CD4-positive, alpha-beta T cell treated with Interleukin-15 for 4 hours (primary cell): ENCODE measurements around the gene AP4E1.
"Not testable (repeated sequence)": the region's sequence is repeated elsewhere in the genome, so short reads cannot be mapped to it uniquely, and the experiment has no call there.

Experiments used
- DNase-seq: peaks from one replicate; pipeline ENCODE4 v3.0.0-alpha.2; 2020; ENCODE audit warnings: low spot score

Gene AP4E1

DNA sequence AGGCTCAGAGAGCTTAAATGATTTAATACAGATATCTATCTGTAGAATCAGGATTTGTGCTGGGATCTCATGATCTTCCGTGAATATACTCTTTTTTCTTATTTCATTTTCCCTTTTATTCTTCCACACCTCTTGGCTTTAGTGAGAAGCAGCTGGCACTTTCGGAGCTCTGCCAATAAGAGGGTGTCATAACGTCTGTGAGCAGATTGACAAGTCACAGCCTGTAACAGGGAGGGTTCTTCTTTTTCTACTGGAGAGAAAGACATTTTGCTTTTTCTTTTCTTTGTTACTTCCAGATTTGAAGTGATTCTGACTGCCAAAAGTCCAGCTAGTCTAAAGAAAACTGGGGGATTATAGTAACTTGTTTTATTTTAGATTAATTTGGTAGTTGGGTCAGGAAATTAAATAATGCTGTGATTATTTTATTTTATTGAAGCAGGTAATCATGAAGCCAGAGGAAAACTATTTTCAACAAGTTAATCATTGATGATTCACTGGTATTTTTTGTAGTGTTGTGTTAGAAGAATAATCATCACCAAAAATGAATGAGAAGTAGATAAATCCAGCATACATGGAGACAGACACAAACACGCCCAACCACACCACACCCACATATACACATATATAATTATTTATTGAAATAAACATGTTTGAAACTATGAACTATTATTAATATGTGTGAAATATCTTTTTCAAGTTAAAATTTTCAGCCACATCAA lies 116.4 kb downstream of the AP4E1 start:
- DNase-seq: no peak

DNA sequence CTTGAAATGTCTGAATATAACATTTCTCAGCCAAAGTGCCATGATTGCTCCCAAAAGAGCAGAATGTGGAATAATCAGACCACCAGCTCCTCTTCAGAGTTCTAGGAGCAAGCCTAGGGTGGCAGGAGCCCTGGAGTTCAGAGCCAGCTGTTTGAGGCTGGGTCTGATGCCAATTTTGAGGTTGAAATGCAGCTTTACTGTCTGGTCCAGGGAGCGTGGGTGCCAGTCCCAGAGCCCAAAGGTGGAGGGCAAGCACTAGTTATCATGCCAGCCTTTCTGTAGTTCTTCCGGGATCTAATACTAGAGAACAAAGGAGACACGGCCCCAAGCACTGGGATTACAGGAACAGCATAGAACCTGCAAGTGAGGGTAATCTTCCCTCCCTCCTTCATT lies 117.0 kb downstream of the AP4E1 start:
- DNase-seq: no peak

DNA sequence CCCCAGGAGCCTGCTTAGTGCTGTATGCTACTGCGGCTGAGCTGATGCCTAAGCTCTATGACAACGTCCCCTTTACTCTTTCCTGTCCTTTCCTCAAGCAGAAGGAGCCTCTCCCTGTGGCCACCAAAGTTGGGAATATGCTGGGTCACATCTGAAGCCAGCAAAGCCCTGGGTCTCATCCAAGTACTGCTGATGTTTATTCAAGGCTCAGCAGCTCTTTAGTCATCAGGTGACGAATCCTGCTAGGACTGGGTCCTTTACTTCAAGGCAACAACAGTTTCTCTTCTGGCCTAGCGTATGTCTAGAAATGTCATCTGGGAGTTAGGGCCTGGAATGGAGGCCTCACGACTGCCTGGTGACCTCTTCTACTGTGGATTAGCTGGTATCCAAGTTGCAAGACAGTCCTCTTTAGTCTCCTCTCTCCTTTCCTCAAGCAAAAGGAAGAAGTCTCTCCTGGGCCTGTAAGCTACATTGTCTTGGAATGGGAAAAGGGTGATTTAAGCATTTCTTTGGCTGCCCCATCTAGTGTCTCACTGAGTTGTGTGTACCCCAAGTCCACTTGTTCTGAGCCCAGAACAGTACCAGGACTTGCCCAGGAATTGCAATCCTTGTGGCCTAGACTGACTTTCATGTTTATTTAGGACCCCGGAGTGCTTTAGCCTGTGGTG lies 122.3 kb downstream of the AP4E1 start:
- DNase-seq: no peak

DNA sequence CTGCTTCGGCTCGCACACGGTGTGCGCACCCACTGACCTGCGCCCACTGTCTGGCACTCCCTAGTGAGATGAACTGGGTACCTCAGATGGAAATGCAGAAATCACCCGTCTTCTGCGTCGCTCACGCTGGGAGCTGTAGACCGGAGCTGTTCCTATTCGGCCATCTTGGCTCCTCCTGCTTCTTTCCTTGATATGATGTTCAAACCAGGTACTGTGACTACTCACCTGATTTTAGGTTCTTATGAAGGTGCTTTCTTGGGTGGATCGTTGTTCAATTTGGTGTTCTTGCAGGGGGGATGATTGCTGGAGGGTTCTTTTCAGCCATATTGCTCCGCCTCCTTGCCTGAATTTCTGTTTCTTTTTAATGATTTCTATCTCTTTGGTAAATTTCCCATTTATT lies 129.0 kb downstream of the AP4E1 start:
- DNase-seq: not testable (repeated sequence)

DNA sequence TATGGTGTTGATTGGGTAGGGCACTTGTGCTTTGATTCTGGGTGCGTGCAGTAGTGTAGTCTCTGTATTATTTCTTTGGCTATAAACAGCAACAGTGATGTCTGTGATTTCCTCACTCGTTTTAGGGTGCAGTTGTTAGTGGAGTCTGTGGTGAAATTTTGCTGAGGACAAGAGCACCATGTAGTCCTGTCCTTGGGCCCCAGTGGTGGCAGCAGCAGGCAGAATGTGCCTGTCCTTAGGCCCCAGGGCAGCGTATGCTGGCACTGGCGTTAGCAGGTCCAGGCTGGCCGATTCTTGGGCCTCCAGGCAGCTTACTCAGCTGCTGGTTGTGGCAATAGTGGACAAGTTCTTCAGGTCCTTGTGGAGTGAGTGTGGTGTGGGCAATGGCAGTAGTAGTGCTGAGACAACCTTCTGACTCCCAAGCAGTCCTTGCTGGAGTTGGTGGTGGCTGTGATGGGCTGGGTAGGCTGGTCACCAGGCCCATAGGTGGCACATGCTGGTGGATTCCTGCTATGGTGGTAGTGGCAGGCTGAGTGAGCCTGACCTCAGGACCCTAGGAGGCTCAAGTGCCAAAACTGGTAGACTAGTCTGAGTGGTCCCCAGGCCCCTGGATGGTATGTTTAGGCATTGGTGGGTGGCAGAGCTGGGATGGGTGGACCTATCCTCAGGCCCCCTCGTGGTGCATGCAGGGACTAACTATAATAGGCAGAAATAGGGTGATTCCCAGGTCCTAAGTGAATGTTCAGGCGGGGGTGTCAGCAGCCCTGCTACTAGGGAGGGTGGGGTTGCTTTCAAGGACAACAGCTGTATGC lies 129.9 kb downstream of the AP4E1 start:
- no peak for DNase-seq

DNA sequence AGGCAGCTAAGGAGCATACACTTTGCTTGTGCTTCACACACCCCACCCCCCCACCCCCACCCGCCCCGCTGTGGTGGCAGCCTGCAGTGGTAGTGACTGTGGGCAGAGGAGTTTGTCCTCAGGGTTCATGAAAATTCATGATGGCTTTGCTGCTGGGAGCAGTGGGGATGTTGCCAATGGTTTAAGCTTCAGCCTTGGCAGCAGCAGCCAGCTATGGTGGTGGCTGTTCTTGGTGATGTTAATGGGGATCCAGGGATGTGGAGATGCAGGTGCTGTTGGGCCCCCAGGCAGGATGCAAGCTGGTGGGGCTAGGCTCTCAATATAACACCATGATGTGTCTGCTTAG lies 130.5 kb downstream of the AP4E1 start:
- no peak for DNase-seq

DNA sequence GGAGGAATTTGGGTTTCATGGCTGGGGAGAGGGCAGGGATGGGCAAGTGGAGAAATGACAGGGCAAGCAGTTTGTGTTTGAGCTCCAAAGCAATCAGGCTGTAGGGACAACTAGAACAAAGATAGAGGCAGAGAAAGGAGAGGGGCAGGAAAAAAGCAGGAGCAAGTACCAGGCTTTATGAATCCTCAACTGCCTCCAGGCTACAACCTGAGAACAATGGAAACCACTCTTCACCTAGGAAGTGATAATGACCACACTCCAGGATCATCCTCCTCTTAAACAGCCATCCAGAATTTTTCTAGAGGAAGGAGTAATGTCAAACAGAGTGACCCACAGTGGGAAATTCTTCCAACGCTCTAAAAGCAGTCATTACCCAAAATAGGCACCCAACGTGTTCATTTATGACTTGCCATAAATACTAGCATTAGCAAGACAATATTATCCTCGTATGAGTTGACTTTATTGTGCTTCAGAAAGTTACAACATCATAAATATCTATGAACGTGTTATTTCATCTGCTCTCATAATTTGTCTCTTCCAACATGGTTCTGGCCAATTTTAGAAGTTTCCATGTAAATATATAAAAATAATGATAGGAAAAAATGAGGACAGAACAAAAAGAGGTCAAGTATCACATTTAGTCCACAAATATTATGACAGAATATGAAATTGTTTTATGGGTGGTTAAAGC lies 135.7 kb downstream of the AP4E1 start:
- no peak for DNase-seq

DNA sequence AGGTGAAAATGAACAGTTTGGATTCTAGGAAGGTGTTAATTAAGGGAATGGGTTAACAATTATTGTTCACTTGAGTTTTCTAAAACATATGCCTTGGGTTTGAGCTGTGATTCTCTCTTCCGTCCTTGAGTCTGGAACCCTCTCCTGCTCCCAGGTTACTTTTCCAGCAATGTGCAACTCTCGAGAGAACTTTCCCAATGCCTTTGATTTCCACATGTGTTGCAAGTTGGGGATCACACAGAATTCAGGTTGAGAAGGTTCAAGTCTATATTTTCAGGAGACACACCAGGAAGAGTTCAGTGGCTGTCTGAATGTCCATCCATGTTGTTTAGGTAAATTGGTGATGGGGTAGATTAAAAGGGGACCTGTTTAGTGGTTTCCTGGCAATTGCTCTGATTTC lies 137.5 kb downstream of the AP4E1 start:
- DNase-seq: no peak

DNA sequence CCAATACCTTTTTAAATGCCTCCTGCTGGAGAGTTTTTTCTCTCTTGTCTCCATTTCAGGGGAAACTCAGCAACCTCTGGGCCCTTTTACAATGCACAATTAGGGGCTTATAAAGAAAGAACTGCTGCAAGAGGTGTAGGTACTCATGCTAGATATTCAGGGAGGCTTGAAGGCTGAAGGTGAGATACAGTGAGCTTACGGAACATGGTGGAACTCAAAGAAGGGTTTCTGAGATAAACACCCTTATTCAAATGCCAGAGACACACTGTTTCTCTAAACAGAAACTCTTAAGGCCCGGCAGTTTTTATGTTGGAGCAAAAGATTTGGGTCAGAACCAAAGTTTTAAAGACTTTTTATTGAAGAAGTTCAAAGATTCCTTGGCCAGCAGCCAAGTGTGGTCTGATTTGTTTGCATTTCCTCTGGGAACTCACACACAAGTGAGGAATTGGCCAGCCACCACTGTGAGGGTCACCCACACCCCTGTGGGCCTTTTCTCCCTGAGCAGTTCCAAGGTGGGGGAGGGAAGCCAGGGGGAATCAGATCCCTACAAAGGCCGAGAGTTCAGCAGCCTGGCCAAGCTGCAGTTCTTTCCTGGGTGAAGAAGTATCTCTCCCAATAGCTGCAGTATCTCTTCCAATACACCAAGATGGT lies 138.4 kb downstream of the AP4E1 start:
- no peak for DNase-seq

DNA sequence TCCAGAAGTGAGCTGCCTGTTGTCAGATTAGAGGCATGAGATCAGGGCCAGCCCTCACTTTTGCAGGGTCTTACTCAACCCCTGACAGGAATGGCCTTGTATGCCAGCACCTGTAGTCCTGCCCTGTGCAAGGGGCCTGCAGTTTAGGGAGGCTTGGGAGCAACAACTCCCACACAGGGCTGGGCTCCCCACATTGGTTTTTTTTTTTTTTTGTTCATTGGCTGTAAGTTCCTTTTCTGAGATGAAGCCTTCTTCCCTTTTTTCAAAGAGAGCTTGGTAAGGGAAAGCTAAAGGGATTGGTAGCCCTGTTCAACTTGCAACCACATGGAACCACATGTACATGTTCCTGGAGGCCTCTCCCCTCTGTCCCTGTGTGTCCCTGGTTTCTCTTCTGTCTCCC lies 139.8 kb downstream of the AP4E1 start:
- no peak for DNase-seq

DNA sequence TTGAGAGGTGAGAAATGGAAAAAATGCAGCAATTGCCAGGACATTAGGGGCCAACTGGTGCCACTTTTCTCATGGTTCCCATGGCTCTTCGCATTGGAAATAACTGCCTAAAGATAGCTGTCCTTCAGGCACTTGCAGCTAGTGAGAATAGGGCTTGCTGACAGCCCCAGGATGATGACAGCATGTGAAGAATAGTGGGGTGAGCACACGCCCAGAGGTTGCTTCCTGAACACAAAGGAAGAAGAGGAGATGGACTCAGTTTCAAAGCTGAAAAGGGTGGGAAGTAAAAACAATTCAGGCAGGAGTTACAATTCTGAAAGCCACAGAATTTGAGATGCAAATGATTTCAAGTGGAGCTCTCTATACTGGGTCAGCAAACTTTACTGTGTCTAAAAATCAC lies 140.6 kb downstream of the AP4E1 start:
- DNase-seq: no peak

DNA sequence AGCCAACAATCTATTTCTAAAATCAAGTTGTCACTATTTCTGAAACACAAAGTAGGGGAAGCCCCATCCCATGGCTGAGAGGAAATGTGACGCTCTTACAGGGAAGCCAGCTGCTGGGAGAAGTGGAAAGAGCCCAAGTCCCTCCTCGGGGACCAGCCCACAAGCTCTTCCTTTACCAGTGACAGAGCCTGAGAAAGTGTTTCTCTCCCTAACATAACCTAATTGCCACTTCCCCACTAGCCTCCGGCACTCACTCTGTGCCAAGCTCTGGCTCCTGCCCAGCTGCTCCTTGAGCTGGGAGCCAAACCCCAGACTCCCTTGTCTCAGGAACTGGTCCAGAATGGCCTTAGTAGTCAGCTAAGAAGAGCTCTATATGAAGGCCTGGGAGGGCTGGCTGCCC lies 143.3 kb downstream of the AP4E1 start:
- no peak for DNase-seq

DNA sequence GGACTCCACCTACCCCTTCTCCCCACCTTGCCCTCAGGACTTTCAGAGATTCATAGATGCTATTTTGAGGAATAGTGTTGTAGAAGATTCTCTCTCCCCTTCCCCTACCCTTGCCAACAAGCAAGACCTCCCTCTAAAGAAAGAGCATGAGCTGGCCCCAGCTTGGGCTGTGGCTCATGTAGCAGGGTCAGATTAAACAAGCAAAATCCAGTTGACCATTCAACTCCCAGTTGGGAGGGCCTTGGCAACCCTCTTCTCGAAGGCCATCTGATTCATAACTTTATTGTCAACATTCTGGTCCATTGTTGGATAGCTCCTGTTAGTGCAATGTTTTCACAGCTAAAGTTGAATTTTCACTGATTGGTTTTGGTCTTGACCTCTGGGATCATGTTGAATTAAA lies 145.1 kb downstream of the AP4E1 start:
- no peak for DNase-seq

DNA sequence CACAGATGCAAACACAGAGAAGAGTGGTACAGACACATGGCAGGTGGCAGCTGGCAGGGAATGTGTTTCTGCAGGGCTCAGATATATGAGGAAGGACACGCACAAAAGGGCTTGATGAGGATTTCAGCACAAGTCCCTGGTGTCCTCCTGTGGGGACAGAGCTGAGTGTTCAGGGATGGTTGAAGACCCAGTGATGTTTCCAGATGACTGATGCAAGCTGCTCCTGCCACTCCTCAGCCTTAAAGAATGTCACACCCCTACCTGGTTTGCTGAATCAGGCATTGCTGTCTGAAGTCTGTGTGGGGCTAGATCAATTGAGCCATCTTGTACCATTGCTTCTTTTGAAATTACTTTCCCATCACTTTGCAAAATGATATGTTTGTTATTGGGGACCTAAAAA lies 146.1 kb downstream of the AP4E1 start:
- DNase-seq: no peak
